GM21576 (cell line): ENCODE results near the gene DHCR7.

Source experiments
- ATAC-seq: cut with Tn5 transposase; IDR thresholded peaks from one replicate; pipeline ENCODE4 v1.9.1; 2021; ENCODE audit warnings: mild to moderate bottlenecking, moderate library complexity; ENCODE audit not compliant: unreplicated experiment

DHCR7 gene

DNA sequence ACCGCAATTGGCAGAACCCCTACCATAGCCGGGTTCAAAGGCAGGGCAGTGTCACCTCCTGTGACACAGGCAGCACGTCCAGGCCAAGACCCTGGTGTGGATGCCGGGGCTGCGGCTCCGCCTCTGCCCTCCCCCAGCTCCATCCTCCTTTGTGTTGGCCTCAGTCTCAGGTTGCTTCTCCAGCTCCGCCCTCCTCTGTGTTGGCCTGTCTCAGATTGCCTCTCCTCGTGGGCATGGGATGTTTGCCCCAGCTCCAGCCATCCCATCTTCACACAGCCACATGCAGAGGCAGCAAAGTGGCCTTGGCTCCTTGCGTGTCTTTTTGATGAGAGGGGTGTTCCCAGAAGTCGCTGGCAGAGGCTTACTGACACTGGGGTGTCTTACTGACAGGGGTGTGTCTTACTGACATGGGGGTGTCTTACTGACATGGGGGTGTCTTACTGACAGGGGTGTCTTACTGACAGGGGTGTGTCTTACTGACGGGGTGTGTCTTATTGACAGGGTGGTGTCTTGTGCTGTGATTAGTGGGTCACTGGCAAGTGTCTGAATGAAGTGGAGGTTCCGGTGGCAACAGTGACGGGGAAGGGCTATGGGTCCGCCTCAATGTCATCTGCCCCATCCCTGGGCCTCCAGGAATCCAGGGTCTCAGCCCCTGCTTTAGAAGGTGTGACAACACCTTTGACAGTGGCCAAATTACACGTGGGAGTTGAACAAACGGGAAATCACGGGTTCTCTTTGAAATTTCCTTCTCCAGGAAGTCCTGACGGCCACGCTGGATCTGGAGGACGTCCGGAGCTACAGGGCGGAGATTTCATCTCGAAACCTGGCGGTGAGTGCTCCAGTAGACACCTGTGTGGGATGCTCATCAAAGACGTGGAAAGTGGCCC, 29.7 kb upstream of the DHCR7 start:
- no peak for ATAC-seq

DNA sequence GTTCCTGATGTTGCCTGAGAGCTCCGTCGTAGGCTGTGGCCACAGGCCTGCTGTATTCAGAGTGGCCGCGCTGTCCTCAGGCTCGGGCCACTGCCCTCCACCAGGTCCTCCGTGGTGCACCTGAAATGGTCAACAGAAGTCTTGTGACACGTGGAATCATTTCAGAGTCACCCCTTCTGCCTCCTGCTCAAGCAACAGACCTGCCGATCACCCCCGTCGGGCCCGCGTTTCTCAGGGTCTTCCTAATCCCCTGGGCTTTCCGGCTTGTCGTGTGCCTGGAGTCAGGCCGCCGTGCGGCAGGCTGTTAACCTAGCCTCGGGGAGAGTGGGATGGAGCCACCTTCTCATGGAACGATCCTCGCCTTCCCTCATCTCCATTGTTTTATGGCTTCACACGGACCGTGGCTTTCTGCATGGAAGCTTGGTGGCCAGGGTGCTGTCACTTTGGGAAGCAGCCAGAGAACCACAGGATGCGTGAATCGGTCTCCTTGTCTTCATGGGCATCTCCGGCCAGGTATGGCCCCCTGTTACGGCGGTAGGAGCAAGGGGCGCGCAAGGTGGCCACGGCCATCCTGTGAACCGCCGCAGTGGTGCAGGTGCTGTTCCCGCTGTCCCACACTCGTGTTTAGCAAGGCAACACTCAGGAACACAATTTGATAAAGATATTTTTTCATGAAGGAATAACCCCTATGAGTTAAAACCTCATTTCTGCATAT, 28.9 kb upstream of the DHCR7 start:
- ATAC-seq = no peak

DNA sequence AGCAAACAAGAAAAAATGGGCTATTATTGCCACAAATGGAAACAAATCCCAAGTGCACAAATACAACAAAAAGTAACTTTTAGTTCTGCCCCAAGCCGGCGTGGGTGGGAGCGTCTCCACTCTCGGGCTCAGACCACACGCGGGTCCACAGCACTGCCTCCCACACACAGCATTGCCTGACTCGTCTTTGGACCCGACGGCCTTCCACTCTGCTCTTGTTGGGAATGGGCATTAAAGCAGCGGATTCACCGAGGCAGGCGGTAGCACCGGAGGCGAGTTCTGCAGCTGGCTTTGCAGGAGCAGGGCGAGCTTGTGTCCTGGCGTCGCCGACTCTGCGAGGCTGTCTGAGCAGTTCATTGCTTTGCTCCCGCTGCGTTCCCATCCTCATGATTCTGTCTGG, 27.8 kb upstream of the DHCR7 start:
- ATAC-seq = no peak

DNA sequence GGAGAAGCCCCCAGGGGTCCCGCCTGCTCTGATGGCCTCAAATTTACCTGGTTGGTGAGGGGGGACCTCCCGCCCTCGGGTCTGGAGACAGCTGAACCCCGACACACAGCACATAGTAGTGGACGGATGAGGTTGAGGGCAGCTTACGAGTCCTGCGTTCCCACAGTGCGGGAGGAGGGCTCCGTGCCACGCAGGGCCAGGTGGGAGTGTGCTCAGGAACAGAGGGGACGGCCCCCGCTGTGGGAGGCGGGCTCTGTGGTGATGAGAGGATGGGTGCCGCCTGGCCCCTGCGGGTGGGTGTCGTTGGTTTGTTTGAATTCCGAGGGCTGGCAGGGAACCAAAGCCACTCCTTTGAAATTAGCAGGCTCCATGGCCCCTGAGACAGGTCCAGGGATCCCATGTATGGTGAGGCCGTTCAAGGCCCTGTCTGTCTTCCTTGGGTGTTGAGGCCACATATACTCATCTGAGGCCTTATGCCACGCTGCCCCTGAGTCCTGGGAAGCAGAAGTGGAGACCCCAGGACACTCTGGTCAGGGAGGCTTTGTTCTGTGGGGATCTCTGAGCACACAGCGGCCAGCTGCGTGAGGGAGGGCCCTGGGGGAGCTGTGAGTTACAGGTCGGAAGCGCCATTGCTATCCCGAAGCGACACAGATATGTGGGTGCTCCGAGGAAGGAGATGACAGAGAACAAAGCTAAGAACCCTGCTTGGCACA, 26.7 kb upstream of the DHCR7 start:
- no peak for ATAC-seq

DNA sequence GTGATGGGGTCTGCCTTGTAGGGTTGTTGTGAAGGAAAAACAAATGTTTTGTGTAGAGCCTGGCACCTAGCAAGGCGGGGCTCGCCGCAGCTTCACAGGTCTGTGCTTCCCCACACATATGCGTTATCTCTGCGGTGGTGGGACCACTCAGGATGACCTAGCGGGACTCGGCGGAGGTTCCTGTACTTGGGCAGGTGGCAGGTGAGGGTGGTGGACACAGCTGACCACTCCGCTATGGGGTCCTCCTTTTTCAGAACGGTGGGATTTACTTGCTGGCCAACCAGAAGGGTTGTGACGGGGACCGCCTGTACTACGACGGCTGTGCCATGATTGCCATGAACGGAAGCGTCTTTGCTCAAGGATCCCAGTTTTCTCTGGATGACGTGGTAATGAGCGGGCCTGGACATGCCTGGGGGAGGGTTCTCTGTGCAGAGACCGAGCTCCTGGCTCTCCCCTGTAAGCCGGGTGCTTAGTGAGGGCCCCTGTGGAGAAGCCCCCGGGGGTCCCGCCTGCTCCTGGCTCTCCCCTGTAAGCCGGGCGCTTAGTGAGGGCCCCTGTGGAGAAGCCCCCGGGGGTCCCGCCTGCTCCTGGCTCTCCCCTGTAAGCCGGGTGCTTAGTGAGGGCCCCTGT, 26.1 kb upstream of the DHCR7 start:
- no peak for ATAC-seq

DNA sequence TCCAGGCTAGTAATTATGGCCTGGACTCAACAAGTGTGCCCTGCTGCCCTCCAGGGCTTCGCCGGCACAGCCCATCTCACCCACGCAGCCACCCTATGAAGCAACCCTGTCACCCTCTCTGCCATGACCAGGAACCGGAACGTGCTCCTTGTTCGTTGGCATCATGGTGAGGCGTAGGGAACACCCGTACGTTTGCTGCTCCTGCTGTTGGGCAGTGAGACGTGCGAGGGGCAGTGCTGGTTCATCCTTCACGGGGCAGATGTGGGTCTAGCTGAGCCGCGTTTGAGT, 25.5 kb upstream of the DHCR7 start:
- no peak for ATAC-seq

DNA sequence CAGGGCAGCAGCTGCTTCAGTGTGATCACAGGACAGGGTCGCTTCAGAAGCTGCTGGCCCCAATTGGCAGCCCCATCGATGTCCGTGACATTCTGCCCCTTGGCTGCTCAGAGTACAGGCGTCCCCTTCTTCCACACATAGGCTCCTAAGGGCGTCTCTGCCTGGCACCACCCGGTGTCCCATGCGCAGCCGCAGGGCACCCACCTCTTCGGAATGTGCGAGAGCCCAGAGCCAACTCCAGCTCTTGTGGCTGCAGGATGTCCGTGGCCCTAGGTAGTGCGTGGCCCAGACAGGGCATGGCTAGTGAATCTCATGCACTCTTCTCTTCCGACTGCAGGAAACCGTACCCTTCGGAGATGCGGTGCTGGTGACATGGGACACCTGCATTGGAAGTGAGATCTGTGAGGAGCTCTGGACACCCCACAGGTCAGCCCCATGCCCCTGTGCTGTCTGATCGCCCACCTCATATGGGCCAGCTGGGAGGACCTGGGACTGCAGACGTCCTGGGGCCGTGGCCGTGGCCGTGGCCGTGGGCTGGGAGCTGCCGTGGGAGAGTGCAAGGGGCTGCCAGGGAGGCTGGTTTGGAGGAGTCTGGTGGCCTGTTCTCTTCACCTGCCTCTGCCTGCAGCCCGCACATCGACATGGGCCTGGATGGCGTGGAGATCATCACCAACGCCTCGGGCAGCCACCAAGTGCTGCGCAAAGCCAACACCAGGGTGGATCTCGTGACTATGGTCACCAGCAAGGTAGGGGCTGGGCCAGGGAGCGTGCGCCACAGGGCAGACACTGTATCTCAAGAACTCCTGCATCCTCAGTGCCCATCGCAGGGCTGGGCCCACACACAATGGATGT, 25.0 kb upstream of the DHCR7 start:
- ATAC-seq = no peak

DNA sequence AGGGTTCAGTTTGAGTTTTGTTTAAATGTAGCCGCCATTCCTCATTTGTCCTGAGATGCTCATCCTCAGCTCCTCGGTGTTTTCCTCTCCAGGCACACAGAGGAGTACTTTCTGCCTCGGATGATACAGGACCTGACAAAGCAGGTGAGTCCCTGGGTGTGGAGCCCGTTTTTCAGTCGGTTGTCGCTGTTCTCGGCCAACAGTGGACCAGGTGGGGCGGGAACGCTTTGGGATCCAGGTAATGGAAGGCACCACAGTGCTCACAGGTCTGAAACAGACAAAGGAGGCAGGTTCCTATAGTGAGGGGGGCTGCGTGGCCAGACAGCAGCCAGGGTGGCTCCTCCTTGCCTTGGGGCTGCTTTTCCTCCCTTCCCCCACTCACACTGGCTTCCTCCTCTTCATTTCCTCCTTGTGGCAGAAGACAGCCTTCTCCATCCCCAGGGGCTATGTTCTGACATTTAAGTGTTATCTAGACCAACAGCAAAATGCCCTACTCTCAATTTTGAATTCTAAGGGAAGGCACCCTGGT, 24.2 kb upstream of the DHCR7 start:
- ATAC-seq = no peak

DNA sequence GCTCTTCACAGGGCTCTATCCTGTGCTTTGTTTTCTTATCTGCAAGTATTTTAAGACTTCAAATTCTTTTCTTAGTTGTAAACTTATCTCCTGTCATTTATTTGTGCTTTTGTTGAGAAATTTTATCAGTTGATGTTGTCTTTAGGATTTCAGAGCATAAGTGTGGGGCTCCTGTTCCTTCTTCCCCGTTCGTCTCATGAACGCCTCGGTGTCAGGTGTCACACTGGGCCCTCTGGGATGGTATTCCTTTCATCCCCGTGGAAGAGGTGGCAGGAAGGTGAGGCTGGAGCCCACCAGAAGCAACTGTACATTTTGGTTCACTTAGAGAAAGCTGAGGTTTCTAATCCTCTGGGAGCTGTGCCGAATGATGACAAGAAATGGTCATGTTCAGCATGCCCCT, 22.8 kb upstream of the DHCR7 start:
- ATAC-seq = no peak

DNA sequence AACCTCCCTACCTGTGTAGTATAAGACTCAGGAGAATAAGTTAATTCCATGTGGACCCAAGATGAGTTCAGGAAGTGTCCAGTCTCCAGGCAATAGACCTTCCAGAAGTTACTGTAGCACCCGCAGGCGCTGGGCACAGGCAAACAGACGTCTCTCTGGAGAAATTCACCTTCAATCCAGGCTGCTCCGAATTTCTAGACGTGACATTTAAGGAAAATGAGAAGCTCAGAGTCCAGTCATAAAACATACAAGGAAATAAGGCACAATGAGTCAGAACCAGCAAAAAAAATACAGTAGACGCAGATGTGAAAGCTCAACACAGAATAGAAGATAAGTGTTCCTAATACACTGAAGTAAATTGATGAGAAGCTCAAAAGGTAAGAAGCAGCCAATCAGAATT, 19.0 kb upstream of the DHCR7 start:
- ATAC-seq = no peak

DNA sequence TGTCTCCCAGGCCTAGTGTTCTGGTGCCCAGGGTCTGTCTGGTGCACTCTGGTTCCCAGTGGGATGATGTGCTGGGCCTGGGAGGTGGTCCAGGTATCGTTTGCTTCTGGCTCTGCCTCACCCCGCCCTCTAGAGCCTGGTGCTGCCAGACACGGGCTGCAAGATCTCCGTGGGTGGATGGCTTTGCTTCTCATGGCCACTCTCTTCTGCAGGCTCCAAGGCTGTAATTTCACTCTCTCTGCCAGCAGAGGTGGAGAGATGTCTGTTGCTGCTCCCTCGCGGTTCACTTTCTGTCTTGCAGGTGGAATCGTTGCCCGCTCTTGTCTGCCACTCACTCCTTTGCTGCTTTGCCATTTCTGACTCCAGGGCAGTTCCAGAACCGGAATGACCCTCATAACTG, 18.2 kb upstream of the DHCR7 start:
- ATAC-seq = no peak

DNA sequence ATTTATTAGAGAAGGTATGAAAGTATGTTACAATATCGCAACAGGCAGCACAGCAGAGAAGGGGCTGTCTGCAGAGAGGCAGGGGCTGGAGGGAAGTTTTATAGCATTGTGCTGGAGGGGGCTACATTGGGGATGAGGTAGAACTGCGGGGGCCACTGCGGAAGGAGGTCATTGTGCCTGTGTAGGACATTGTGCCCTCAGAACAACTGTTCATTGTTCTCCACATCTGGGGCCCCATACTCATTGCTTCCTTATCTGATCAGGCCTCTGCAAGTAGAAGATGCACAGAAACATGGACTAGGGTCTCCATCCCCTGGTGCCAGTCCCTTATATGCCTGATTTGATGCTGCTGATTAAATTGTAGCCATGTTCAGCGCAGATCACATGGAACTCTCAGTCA, 16.9 kb upstream of the DHCR7 start:
- ATAC-seq = no peak

DNA sequence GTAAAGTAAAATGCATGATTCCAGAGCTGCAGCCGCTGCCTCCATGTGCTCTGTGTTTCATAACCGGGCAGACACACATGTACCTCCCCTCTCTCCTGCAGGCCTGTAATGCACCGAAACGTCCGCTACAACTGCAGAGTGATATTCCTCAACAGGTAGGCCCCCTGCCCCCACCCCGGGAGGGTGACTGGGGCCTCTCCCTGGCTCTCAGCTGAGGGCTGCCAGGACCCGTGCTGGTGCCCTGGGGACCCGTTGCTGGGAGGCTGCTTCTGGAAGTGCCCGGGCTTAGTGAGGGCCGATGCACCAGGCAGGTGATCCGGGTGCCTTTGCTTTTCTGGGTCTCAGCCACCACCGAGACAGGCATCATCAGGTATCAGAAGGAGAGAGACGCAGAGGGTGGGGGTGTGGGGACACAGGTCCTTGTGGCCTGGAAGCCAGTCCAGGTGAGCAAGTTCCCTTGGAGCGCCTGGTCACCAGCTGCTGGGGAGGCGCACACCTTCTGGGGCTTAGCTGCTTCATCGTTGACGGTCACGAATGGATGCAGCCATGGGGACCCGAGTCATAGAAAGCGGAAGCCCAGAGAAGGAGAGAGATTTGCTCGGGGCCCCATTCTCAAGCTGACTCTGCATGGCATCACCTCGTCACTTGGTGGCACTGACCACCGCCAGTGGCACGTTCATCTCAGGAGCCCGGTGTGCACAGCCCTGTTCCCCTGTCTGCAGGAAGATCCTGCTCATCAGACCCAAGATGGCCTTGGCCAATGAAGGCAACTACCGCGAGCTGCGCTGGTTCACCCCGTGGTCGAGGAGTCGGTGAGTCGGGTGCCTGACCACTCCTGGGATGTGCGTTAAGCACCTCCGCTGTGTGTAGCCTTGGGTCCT, 15.4 kb upstream of the DHCR7 start:
- ATAC-seq = no peak

DNA sequence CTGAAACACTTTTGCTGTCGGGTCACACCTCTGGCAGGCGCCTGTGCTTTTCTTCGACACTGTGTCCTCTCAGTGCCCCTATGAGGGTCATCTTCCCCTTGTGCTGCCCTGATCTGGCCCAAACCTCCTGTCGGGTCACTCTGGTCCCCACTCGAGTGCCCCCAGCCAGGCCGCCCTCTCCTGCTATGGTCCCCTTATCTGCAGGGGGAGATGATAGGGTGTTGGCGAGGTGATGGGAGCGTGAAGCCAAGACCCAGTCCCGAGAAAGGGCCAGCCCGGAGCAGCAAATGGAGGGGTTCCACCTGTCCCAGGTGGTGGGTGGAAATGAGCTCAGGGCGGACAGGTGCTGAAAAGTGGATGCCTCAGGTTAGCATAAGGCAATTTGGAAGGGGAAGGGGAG, 14.5 kb upstream of the DHCR7 start:
- no peak for ATAC-seq

DNA sequence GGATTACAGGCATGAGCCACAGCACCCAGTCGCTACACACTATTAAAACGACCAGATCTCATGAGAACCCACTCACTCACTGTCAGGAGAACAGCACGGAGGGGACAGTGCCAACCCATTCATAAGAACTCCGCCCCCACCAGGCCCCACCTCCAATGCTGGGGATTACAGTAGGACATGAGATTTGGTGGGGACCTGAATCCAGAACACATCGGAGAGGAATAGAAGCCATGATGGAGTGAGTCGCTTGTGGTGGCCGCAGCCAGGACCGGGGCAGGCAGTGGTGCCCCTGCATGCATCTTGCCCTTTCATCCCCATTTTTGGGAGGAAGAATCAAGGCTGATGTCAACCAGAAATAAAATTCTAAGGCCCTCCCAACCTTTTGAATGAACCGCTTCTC, 13.5 kb upstream of the DHCR7 start:
- no peak for ATAC-seq

DNA sequence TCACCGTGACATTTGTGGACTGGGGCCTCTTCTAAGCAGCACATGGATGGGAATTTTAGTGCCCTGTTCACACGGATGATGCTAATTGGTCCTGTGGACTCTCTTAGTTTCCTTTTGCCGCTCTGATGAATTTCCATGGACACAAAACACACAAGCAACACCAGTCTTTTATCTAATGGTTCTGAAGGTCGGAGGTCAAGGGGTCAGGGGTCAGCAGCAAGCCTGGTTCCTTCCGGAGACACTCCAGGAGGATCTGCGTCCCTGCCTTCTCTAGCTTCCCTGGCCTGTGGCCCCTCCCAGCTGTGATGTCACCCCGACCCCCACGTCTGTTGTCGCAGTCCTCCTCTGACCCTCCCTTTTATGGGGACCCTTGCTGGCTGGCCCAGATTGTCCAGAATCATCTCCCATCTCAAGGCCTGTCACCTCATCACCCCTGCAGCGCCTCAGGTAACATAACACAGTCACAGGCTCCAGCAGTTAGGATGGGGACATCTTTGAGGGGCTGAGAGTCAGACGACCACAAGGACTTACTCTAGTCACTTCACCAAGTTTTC, 11.7 kb upstream of the DHCR7 start:
- ATAC-seq = no peak

DNA sequence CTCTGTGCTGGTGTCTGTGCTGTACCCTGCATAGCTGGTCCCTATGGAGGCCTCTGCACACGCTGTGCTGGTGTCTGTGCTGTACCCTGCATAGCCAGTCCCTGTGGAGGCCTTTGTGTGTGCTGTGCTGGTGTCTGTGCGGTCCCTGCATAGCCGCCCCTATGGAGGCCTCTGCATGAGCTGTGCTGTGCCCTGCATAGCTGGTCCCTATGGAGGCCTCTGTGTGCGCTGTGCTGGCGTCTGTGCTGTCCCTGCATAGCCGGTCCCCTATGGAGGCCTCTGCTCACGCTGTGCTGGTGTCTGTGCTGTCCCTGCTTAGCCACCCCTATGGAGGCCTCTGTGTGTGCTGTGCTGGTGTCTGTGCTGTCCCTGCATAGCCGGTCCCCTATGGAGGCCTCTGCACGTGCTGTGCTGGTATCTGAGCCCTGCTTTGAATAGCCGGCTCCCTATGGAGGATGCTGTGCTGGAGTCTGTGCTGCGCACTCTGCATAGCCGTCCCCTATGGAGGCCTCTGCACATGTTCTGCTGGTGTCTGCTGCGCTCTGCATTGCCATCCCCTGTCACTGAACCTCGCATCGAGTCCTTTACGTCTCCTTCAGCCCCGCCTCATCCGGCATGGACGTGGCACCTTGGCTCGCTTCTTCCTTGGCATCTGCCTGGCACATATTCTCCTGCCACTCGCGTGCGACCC, 11.0 kb upstream of the DHCR7 start:
- no peak for ATAC-seq
